Measurements from ENCODE around the gene SPX.

- TF ChIP-seq ESRRG (CRISPR knock-in tag; IDR thresholded peaks at IDR 0.05): no peak
- TF ChIP-seq PATZ1 (CRISPR knock-in tag; IDR thresholded peaks at IDR 0.05; ENCODE audit: borderline replicate concordance): no peak
- no peak for TF ChIP-seq POU6F1 (CRISPR knock-in tag; IDR thresholded peaks at IDR 0.05; ENCODE audit: borderline replicate concordance, low read depth)
- no peak for TF ChIP-seq ZNF8 (CRISPR knock-in tag; IDR thresholded peaks at IDR 0.05)
- TF ChIP-seq CSRNP3 (CRISPR knock-in tag; IDR thresholded peaks at IDR 0.05): no peak
- TF ChIP-seq ZFP30 (CRISPR knock-in tag; IDR thresholded peaks at IDR 0.05): no peak
- no peak for TF ChIP-seq ZC3H10 (CRISPR knock-in tag; IDR thresholded peaks at IDR 0.05)
- TF ChIP-seq RARB (CRISPR knock-in tag; IDR thresholded peaks at IDR 0.05): no peak
- TF ChIP-seq SNAI2 (CRISPR knock-in tag; IDR thresholded peaks at IDR 0.05): no peak
- TF ChIP-seq PPARA (CRISPR knock-in tag; IDR thresholded peaks at IDR 0.05; ENCODE audit: borderline replicate concordance): no peak
Measured at GRCh38 chr12:21499765-21500164, 26.3 kb upstream of the SPX start.

All from SK-N-SH treated with all-trans-retinoic acid at 6 μM for 48 hours (cell line).